Left lung (tissue), 10 donors: Measurements from ENCODE around the gene SLC15A1. TPM values are rescaled to one million over a fixed set of nuclear protein-coding genes. Genes with fewer than 3 reads are reported as not detected.

ENCODE experiments used
- ATAC-seq: fragments of 200-7000 bp; cut with Tn5 transposase; one replicate; pipeline ENCODE4 v1.9.1; 2020; ENCODE audit warnings: moderate library complexity
- DNase-seq, 4 donors: peaks; one replicate each; pipeline ENCODE4 v3.0.0-alpha.2; 2013 to 2020
- H3K27ac ChIP-seq, 2 donors: fragments of 200-600 bp; sonication (generic) in 1 of 2; one replicate each; pipeline versions ENCODE4 v1.5.0 to v1.8.0; 2020 to 2021
- H3K27me3 ChIP-seq, 2 donors: fragments of 200-600 bp; sonication (generic) in 1 of 2; one replicate each; pipeline versions ENCODE4 v1.5.0 to v1.8.0; 2020 to 2021
- H3K36me3 ChIP-seq, 2 donors: fragments of 200-600 bp; sonication (generic) in 1 of 2; one replicate each; pipeline versions ENCODE4 v1.5.0 to v1.8.0; 2020 to 2021
- H3K4me1 ChIP-seq, 2 donors: fragments of 200-600 bp; one replicate each; pipeline ENCODE4 v1.8.0; 2021
- H3K4me3 ChIP-seq, 2 donors: fragments of 200-600 bp; sonication (generic) in 1 of 2; one replicate each; pipeline versions ENCODE4 v1.5.0 to v1.8.0; 2020 to 2021; ENCODE audit warnings: mild to moderate bottlenecking in 1 of 2
- H3K9me3 ChIP-seq, 2 donors: fragments of 200-600 bp; sonication (generic) in 1 of 2; one replicate each; pipeline versions ENCODE4 v1.5.0 to v1.8.0; 2020 to 2021
- intact Hi-C, 2 donors: fragments of 100-400 bp; cut with DNase I; formaldehyde crosslinking; loops; one replicate each; pipeline versions ENCODE4 v1.11.2 to v1.14.2; 2022
- polyA plus RNA-seq, 6 donors: library from polyadenylated mRNA; unstranded; fragments of 120-200 nt; gene quantifications; one replicate each; pipeline ENCODE4 v1.2.1, GENCODE V29; 2013; ENCODE audit not compliant: insufficient read length in 6 of 6
- total RNA-seq, 2 donors: library from RNA; stranded (reverse); fragmentation: NEBNext Ultra II Directional; extraction: Animal tissue kit (Norgen Biotek cat#: 25700); gene quantifications; one replicate each; pipeline ENCODE4 v1.2.1, GENCODE V29; 2021
- TF ChIP-seq, protein P1 (sequence below), 2 donors: fragments of 200-600 bp; sonication (generic) in 1 of 2; IDR thresholded peaks; one replicate each; pipeline versions ENCODE4 v1.5.0 to v1.8.0; 2021; ENCODE audit warnings: antibody characterized with exemption in 2 of 2
- donor health status: DM: no; HTN: yes; CAD: no.
- donor health status: DM: no; HTN: no; CAD: no.

Gene SLC15A1
- total and polyA plus RNA-seq, 8 donors, result 0.61 to 0.94 (median 0.80) TPM; not detected in 2

DNA sequence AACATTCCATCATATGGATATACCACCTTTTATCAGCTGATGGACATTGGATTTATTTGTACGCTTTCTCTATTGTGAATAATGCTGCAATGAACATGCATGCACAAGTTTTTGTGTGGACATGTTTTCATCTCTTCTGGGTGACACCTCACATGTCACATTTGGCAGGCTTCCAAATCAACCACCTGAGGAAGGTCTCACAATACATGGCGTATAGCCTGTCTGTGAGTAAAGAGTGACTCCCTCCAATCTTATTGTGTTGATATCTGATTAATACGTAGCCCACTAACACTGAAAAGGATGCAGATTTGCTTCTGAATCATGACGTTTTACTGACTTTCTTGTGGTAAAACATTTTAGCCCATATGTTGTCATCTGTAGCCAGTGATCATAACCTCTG lies 61.1 kb downstream of the SLC15A1 start:
- TF ChIP-seq, protein P1, sequence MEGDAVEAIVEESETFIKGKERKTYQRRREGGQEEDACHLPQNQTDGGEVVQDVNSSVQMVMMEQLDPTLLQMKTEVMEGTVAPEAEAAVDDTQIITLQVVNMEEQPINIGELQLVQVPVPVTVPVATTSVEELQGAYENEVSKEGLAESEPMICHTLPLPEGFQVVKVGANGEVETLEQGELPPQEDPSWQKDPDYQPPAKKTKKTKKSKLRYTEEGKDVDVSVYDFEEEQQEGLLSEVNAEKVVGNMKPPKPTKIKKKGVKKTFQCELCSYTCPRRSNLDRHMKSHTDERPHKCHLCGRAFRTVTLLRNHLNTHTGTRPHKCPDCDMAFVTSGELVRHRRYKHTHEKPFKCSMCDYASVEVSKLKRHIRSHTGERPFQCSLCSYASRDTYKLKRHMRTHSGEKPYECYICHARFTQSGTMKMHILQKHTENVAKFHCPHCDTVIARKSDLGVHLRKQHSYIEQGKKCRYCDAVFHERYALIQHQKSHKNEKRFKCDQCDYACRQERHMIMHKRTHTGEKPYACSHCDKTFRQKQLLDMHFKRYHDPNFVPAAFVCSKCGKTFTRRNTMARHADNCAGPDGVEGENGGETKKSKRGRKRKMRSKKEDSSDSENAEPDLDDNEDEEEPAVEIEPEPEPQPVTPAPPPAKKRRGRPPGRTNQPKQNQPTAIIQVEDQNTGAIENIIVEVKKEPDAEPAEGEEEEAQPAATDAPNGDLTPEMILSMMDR (IDR thresholded peaks at IDR 0.05), result no peak
- intact Hi-C loops, result no loop called here
- ATAC-seq, result no peak
- H3K27ac ChIP-seq, result no peak overlapping the region
- no peak for DNase-seq
- H3K36me3 ChIP-seq, result no peaks in the 10 kb centered on the region
- no peaks in the 10 kb centered on the region for H3K4me1 ChIP-seq
- no peaks in the 10 kb centered on the region for H3K27me3 ChIP-seq
- H3K4me3 ChIP-seq, result no peak overlapping the region
- H3K9me3 ChIP-seq, result no peaks in the 10 kb centered on the region

DNA sequence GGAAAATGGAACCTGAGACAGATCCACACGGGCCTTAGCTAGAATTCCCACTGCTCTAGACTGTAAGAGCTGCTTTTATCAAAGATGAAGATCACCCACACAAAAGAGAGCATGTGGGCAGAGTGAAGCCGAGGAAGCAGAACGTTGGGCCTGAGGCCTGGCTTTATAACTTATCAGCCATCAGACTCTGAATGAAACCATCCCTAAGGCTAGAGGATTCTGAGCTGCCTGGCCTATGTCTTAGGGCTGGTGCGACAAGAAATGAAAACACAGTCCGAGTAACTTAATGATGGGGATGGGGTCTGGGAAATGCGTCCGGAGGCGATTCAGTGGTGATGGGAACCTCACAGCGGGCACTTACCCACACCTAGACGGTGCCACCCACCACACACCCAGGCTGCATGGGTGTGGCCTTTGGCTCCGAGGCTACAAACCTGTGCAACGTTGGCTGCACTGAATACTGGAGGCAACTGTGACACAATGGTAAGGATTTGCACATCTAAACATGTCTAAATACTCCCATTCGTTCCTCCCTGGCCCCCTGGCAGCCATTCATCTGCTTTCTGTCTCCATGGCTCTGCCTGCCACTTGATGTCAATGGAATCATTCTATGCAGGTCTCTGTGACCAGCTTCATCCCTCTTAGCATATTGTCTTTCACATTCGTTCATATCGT lies 62.0 kb downstream of the SLC15A1 start:
- H3K9me3 ChIP-seq, result no peaks in the 10 kb centered on the region
- no peak for ATAC-seq
- no peaks in the 10 kb centered on the region for H3K4me1 ChIP-seq
- no peak for DNase-seq
- H3K27ac ChIP-seq, result no peak overlapping the region
- intact Hi-C loops, result no loop called here
- no peaks in the 10 kb centered on the region for H3K27me3 ChIP-seq
- H3K36me3 ChIP-seq, result no peaks in the 10 kb centered on the region
- H3K4me3 ChIP-seq, result no peak overlapping the region
- TF ChIP-seq, protein P1 (IDR thresholded peaks at IDR 0.05), result no peak

GRCh38 chr13:98689347-98689968 lies 63.0 kb downstream of the SLC15A1 start:
- TF ChIP-seq, protein P1 (IDR thresholded peaks at IDR 0.05), result no peak
- Histone ChIP-seq H3K27ac (no peak overlapping the region), H3K4me1 (no peaks in the 10 kb centered on the region), H3K9me3 (no peaks in the 10 kb centered on the region), H3K4me3 (no peak overlapping the region), H3K36me3 (no peaks in the 10 kb centered on the region), H3K27me3 (no peaks in the 10 kb centered on the region)
- ATAC-seq (no peak), DNase-seq (no peak)
- intact Hi-C loops, result no loop called here

- no peak overlapping the region for H3K27ac ChIP-seq
- DNase-seq, result no peak
- H3K9me3 ChIP-seq, result no peaks in the 10 kb centered on the region
- TF ChIP-seq, protein P1 (IDR thresholded peaks at IDR 0.05), result no peak
- no peak for ATAC-seq
- intact Hi-C loops, result no loop called here
- H3K27me3 ChIP-seq, result no peaks in the 10 kb centered on the region
- H3K4me1 ChIP-seq, result no peaks in the 10 kb centered on the region
- H3K4me3 ChIP-seq, result no peak overlapping the region
- H3K36me3 ChIP-seq, result no peaks in the 10 kb centered on the region
These were observed 64.1 kb downstream of the SLC15A1 start for GRCh38 chr13:98688373-98688772.

DNA sequence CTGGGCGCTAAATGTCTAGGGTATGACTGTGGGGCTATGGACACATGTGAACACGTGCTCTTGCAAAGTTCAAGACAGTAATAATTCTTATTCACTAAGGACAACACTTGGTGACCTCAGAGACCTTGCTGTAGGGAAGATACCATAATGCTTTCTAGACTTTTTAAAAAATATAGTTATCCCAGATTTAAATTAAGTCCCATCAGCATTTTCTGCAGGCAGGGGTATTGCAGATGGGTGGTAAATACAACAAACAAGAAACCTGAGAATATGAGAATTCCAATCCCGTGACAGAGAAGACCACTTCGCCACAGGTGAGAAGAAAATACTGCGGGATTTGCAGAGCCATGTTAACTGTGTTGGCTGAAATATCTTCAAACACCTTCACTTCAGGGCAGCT lies 65.2 kb downstream of the SLC15A1 start:
- DNase-seq (no peak), ATAC-seq (no peak)
- Histone ChIP-seq H3K4me1 (no peaks in the 10 kb centered on the region), H3K9me3 (no peaks in the 10 kb centered on the region), H3K4me3 (no peak overlapping the region), H3K27ac (no peak overlapping the region), H3K36me3 (no peaks in the 10 kb centered on the region), H3K27me3 (no peaks in the 10 kb centered on the region)
- intact Hi-C loops, result no loop called here
- TF ChIP-seq, protein P1 (IDR thresholded peaks at IDR 0.05), result no peak
